Astrocyte (in vitro differentiated cells and primary cell): ENCODE measurements around the gene ZRANB2. TPM values are rescaled to one million over a fixed set of nuclear protein-coding genes. Genes with fewer than 3 reads are reported as not detected.

Experiments used
- DNase-seq: peaks from one replicate; pipeline ENCODE4 v3.0.0-alpha.2; 2010; ENCODE audit warnings: low read depth
- FAIRE-seq: peaks from 2 replicates; lab custom pipeline; 2011; peaks lifted over from hg19 to GRCh38; lab: Jason Lieb, UNC
- H2AFZ ChIP-seq: 2 replicates; pipeline ENCODE4 v1.6.0; 2012; ENCODE audit warnings: low read depth, low read length, inconsistent platforms
- H3K27ac ChIP-seq: 2 replicates; pipeline ENCODE4 v1.5.1; 2011; ENCODE audit warnings: low read depth, low read length, inconsistent platforms
- H3K27me3 ChIP-seq: 2 replicates; pipeline ENCODE4 v1.6.0; 2011; ENCODE audit warnings: low read length, inconsistent platforms; ENCODE audit not compliant: insufficient read depth
- H3K36me3 ChIP-seq: 2 replicates; pipeline ENCODE4 v1.5.1; 2011; ENCODE audit warnings: low read length, inconsistent platforms; ENCODE audit not compliant: insufficient read depth
- H3K4me1 ChIP-seq: 2 replicates; pipeline ENCODE4 v1.5.1; 2011; ENCODE audit warnings: low read length, inconsistent platforms; ENCODE audit not compliant: insufficient read depth
- H3K4me2 ChIP-seq: 2 replicates; pipeline ENCODE4 v1.6.0; 2012; ENCODE audit warnings: low read length, inconsistent platforms
- H3K4me3 ChIP-seq: 2 replicates; pipeline ENCODE4 v1.5.1; 2011; ENCODE audit warnings: low read depth, mild to moderate bottlenecking, low read length, inconsistent platforms; ENCODE audit not compliant: insufficient read depth
- H3K79me2 ChIP-seq: 2 replicates; pipeline ENCODE4 v1.6.0; 2012; ENCODE audit warnings: mild to moderate bottlenecking, low read length, inconsistent platforms; ENCODE audit not compliant: insufficient read depth
- H3K9ac ChIP-seq: 2 replicates; pipeline ENCODE4 v1.6.0; 2012; ENCODE audit warnings: mild to moderate bottlenecking, low read length, inconsistent platforms
- H3K9me3 ChIP-seq: 2 replicates; pipeline ENCODE4 v1.5.1; 2012; ENCODE audit warnings: low read depth, mild to moderate bottlenecking, low read length, inconsistent platforms; ENCODE audit not compliant: insufficient read depth
- H4K20me1 ChIP-seq: 2 replicates; pipeline ENCODE4 v1.6.0; 2012; ENCODE audit warnings: low read length, inconsistent platforms; ENCODE audit not compliant: insufficient read depth
- H3K27ac Mint-ChIP-seq: one replicate; pipeline ENCODE4 v1.8.0; 2021; ENCODE audit warnings: mild to moderate bottlenecking, mixed read lengths; ENCODE audit not compliant: unreplicated experiment
- H3K27me3 Mint-ChIP-seq: one replicate; pipeline ENCODE4 v1.8.0; 2021; ENCODE audit warnings: low read depth, mixed read lengths; ENCODE audit not compliant: unreplicated experiment
- H3K36me3 Mint-ChIP-seq: one replicate; pipeline ENCODE4 v1.8.0; 2021; ENCODE audit warnings: low read depth, mixed read lengths; ENCODE audit not compliant: unreplicated experiment
- H3K4me1 Mint-ChIP-seq: one replicate; pipeline ENCODE4 v1.8.0; 2021; ENCODE audit warnings: low read depth, mixed read lengths; ENCODE audit not compliant: unreplicated experiment
- H3K4me3 Mint-ChIP-seq: one replicate; pipeline ENCODE4 v1.8.0; 2021; ENCODE audit warnings: mild to moderate bottlenecking, moderate library complexity, mixed read lengths; ENCODE audit not compliant: unreplicated experiment
- H3K9me3 Mint-ChIP-seq: one replicate; pipeline ENCODE4 v1.8.0; 2021; ENCODE audit warnings: mild to moderate bottlenecking, mixed read lengths; ENCODE audit not compliant: unreplicated experiment
- EZH2 ChIP-seq: IDR thresholded peaks from 2 replicates; pipeline ENCODE4 v1.6.1; 2012; ENCODE audit warnings: mild to moderate bottlenecking, low read length, inconsistent platforms; ENCODE audit not compliant: insufficient read depth
- total RNA-seq: library from RNA; stranded (reverse); gene quantifications from 2 replicates; pipeline ENCODE4 v1.2.1, GENCODE V29; 2021
- TF ChIP-seq, protein P1 (sequence below): IDR thresholded peaks from 2 replicates; pipeline ENCODE4 v1.5.1; 2011; ENCODE audit warnings: low read depth, mild to moderate bottlenecking, inconsistent platforms, low read length, moderate library complexity; ENCODE audit not compliant: insufficient read depth

The ZRANB2 gene
- total RNA-seq, 1 donor from 2014 or later, result 97.0 TPM

DNA sequence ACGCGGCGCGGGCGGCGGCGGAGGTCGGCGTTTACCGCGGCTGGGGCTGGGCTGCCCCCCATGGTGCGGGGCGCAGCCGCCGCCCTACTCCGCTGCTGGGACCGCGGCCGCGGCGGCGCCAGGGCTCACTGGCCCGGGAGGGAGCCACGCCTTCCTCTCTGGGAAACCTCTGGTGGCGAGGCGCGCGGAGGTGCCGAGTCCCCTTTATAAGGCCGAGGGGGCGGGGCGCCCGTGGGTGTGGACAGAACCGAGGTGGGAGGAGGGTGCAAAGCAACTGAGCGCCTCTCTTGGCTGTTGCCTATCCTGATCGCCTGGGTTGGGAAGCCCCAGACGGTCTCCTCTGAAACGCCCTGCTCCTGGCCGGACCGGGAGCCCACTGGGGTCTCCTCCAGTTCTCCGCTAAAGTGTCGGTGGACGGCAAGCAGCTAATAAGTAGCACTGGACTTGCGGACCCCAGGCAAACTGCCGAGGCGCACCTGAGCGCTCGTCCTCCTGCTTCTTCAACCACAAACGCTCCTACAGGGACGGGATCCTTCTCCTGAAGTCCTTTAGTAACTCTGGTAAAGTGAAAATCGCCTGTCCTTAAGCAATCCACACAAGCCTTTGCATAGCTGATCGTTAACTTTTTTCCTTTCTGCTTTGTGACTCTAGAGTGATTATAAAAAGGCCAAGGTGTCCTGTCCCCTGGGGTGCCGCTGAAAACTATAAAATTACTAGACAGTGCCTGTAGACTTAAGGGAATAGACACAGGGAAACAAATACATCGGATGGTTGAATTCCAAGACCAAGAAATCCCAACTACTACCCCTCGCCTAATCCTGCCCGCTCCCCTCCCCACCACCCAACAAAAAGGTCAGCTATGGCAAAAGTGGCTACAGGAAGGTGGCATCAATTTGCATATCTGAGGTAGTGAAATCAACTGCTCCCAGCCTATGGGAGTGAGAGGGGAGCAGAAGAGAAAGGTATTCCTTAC, 32.9 kb downstream of the ZRANB2 start, which contains the start of gene PTGER3:
TSS of gene PTGER3 (minus strand) at position 182 of the 973 bp plus-strand sequence. CDS start 239 bp downstream, outside the sequence.
- DNase-seq, result no peak
- Mint-ChIP-seq H3K4me1 (peaks cover 6% of the 10 kb centered on the region), H3K36me3 (no peaks in the 10 kb centered on the region), H3K27me3 (peaks cover 25% of the 10 kb centered on the region), H3K4me3 (peak within 1 kb of the TSS; percentile 77), H3K27ac (no peak within 1 kb of the TSS), H3K9me3 (no peaks in the 10 kb centered on the region)
- peak within 1 kb of the TSS; percentile 81 for H3K4me2 ChIP-seq
- H3K9ac ChIP-seq, result no peak within 1 kb of the TSS
- no peak for TF ChIP-seq EZH2
- TF ChIP-seq, protein P1, sequence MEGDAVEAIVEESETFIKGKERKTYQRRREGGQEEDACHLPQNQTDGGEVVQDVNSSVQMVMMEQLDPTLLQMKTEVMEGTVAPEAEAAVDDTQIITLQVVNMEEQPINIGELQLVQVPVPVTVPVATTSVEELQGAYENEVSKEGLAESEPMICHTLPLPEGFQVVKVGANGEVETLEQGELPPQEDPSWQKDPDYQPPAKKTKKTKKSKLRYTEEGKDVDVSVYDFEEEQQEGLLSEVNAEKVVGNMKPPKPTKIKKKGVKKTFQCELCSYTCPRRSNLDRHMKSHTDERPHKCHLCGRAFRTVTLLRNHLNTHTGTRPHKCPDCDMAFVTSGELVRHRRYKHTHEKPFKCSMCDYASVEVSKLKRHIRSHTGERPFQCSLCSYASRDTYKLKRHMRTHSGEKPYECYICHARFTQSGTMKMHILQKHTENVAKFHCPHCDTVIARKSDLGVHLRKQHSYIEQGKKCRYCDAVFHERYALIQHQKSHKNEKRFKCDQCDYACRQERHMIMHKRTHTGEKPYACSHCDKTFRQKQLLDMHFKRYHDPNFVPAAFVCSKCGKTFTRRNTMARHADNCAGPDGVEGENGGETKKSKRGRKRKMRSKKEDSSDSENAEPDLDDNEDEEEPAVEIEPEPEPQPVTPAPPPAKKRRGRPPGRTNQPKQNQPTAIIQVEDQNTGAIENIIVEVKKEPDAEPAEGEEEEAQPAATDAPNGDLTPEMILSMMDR, result no peak
- H3K4me3 ChIP-seq, result peak within 1 kb of the TSS; percentile 35
- peak within 1 kb of the TSS; percentile 82 for H2AFZ ChIP-seq
- H4K20me1 ChIP-seq, result no peaks in the 10 kb centered on the region
- H3K9me3 ChIP-seq, result no peaks in the 10 kb centered on the region
- H3K27ac ChIP-seq, result no peak within 1 kb of the TSS
- no peak for FAIRE-seq
- no peaks in the 10 kb centered on the region for H3K36me3 ChIP-seq
- peaks cover 42% of the 10 kb centered on the region for H3K27me3 ChIP-seq
- H3K4me1 ChIP-seq, result peaks cover 12% of the 10 kb centered on the region
- H3K79me2 ChIP-seq, result no peaks in the 10 kb centered on the region

DNA sequence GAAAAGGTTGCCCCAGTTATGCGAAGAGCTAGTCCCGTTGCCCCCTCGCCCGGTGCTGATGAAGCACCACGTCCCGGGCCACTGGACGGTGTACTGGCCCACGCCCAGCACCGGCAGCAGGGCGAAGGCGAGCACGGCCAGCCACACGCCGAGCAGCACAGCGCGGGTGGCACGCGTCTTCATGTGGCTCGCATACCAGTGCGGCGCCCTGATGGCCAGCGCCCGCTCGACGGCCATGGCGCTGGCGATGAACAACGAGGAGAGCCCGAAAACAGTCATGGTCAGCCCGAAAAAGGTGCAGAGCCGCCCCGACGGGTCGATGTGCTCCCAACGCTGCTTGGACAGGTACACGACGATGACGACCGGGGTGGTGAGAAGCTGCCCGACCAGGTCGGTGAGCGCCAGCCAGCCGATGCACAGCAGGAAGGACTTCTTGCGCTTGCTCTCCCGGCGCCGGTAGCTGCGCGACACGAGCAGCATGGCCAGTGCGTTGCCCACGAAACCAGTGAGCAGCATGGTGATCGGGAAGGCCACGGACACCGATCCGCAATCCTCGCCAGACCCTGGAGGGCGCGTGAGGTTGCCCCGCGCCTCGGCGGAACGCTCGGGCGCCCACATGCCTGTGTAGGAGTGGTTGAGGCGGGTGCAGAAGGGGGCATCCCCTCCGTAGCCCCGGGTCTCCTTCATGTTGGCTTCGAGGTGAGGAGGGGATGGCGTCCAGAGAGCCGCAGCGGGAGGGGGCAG, 33.8 kb downstream of the ZRANB2 start:
- H3K4me1 ChIP-seq, result peaks cover 12% of the 10 kb centered on the region
- H3K79me2 ChIP-seq, result no peaks in the 10 kb centered on the region
- TF ChIP-seq, protein P1, result no peak
- TF ChIP-seq EZH2, result peak; percentile 96
- H3K27ac ChIP-seq, result no peak overlapping the region
- no peaks in the 10 kb centered on the region for H3K9me3 ChIP-seq
- H3K4me2 ChIP-seq, result peak overlapping the region; percentile 81
- Mint-ChIP-seq H3K9me3 (no peaks in the 10 kb centered on the region), H3K4me3 (peak overlapping the region; percentile 72), H3K27me3 (peaks cover 25% of the 10 kb centered on the region), H3K4me1 (peaks cover 3% of the 10 kb centered on the region), H3K27ac (no peak overlapping the region), H3K36me3 (no peaks in the 10 kb centered on the region)
- FAIRE-seq, result no peak
- no peak overlapping the region for H3K9ac ChIP-seq
- peaks cover 45% of the 10 kb centered on the region for H3K27me3 ChIP-seq
- no peaks in the 10 kb centered on the region for H3K36me3 ChIP-seq
- H2AFZ ChIP-seq, result peak overlapping the region; percentile 82
- H3K4me3 ChIP-seq, result peak overlapping the region; percentile 35
- no peaks in the 10 kb centered on the region for H4K20me1 ChIP-seq
- DNase-seq, result no peak
